Measurements from ENCODE around the gene WNT7B. TPM values are rescaled to one million over a fixed set of nuclear protein-coding genes. Genes with fewer than 3 reads are reported as not detected.

WNT7B gene
- total RNA-seq, 3 donors from 2014 or later (not counting 1 experiment from before 2014, with no cell fraction given), result not detected

DNA sequence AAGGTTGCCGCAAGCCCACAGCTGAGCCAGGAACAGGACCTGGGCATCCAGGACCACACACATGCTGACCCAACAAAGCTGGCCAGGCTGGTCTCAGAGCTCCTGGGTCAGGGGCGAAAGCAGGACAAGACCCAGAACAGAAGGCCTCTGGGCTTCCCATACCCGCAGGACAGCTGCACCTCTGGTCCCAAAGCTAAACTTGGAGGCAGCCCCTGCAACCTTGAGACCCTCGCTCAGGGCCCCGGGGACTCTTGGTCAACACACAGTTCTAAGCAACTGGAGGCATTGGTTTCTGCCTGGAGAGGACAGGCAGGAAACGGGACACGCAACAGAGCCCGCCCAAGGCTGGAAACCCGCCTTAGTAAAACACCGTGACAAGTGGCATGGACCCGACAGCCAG lies 11.4 kb downstream of the WNT7B start:
- WGBS (ENCODE audit: insufficient coverage), result 92% methylated on average over 11 of the region's 11 CpGs
- H3K4me3 Mint-ChIP-seq, result no peak overlapping the region
- H3K36me3 Mint-ChIP-seq, result no peaks in the 10 kb centered on the region
- Histone ChIP-seq H3K9me3 (ENCODE audit: control insufficient read depth, insufficient read depth, low read length) (no peaks in the 10 kb centered on the region), H3K36me3 (ENCODE audit: control insufficient read depth, insufficient read depth, low read length) (no peaks in the 10 kb centered on the region), H3K4me3 (ENCODE audit: low read length) (no peak overlapping the region), H3K27ac (ENCODE audit: low read length) (no peak overlapping the region), H3K27me3 (ENCODE audit: control insufficient read depth, insufficient read depth, low read length) (peaks cover 6% of the 10 kb centered on the region), H3K4me1 (ENCODE audit: control insufficient read depth, insufficient read depth, low read length) (no peaks in the 10 kb centered on the region)
- no peaks in the 10 kb centered on the region for H3K4me1 Mint-ChIP-seq
- no peak overlapping the region for H3K27ac Mint-ChIP-seq
- ATAC-seq (no peak), DNase-seq (no peak)
- H3K27me3 Mint-ChIP-seq (ENCODE audit: low read depth in 2 of 2), result peaks cover 13 to 18% of the 10 kb centered on the region in 2 donors
- TF ChIP-seq, protein P1, sequence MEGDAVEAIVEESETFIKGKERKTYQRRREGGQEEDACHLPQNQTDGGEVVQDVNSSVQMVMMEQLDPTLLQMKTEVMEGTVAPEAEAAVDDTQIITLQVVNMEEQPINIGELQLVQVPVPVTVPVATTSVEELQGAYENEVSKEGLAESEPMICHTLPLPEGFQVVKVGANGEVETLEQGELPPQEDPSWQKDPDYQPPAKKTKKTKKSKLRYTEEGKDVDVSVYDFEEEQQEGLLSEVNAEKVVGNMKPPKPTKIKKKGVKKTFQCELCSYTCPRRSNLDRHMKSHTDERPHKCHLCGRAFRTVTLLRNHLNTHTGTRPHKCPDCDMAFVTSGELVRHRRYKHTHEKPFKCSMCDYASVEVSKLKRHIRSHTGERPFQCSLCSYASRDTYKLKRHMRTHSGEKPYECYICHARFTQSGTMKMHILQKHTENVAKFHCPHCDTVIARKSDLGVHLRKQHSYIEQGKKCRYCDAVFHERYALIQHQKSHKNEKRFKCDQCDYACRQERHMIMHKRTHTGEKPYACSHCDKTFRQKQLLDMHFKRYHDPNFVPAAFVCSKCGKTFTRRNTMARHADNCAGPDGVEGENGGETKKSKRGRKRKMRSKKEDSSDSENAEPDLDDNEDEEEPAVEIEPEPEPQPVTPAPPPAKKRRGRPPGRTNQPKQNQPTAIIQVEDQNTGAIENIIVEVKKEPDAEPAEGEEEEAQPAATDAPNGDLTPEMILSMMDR (IDR thresholded peaks at IDR 0.05), result no peak
- no peaks in the 10 kb centered on the region for H3K9me3 Mint-ChIP-seq
- intact Hi-C loops (cut with micrococcal nuclease), result no loop called here

DNA sequence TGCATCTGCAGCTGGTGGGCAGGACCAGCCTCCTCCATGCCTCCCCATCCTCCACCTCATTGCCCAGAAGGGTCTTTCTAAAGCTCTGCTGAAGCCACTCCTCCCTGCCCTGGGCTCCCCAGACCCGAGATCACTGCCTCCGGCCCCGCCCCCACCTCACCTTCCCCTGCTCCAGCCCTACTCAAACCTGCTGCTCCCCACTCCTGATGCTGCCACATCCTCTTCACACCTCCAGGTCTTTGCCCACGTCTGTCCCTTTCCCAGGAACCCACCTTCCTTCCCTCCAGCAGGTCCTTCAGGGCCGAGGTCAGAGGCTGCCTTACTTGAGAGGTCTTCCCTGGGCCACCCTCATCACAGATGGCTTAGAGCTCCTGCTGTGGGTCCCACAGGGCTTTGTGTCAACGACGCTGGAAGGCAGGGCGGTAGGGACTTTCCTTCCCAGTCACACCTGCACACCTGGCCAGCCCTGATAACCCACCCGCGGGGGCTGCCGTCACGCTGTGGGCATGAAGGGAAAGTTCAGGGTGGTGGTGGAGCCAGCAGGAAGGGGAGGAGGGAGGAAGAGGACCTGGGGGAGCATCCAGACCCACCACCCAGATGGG lies 11.9 kb downstream of the WNT7B start:
- Mint-ChIP-seq H3K4me3 (no peak overlapping the region), H3K27me3 (ENCODE audit: low read depth in 2 of 2) (peaks cover 13 to 18% of the 10 kb centered on the region in 2 donors), H3K4me1 (no peaks in the 10 kb centered on the region), H3K27ac (no peak overlapping the region), H3K9me3 (no peaks in the 10 kb centered on the region), H3K36me3 (no peaks in the 10 kb centered on the region)
- H3K4me1 ChIP-seq (ENCODE audit: control insufficient read depth, insufficient read depth, low read length), result no peaks in the 10 kb centered on the region
- H3K4me3 ChIP-seq (ENCODE audit: low read length), result no peak overlapping the region
- TF ChIP-seq, protein P1 (IDR thresholded peaks at IDR 0.05), result no peak
- peaks cover 6% of the 10 kb centered on the region for H3K27me3 ChIP-seq (ENCODE audit: control insufficient read depth, insufficient read depth, low read length)
- intact Hi-C loops (cut with micrococcal nuclease), result no loop called here
- ATAC-seq (no peak), DNase-seq (no peak)
- no peaks in the 10 kb centered on the region for H3K9me3 ChIP-seq (ENCODE audit: control insufficient read depth, insufficient read depth, low read length)
- H3K27ac ChIP-seq (ENCODE audit: low read length), result no peak overlapping the region
- WGBS (ENCODE audit: insufficient coverage), result 51% methylated on average over 12 of the region's 12 CpGs
- H3K36me3 ChIP-seq (ENCODE audit: control insufficient read depth, insufficient read depth, low read length), result no peaks in the 10 kb centered on the region

DNA sequence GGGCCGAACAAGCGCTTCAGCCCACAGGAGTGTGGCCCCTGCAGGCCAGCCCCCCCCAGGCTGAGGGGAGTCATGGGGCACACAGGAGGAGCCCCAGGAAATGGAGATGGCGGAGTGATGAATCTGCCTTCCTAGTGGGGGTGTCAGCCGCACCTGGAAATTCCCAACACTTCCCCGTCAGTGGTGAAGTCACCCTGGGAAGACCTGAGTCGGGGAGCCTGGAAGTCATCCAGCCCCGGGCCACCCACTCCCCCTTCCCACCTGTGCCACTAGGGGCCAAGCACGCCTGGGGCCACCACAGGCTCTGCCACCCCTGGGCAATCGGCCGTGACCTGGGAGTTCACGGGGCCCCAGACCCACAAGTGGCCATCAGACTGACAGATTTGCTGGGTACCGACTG lies 12.6 kb downstream of the WNT7B start:
- peaks cover 11 to 13% of the 10 kb centered on the region in 2 donors for H3K27me3 Mint-ChIP-seq (ENCODE audit: low read depth in 2 of 2)
- intact Hi-C loops (cut with micrococcal nuclease), result no loop called here
- Histone ChIP-seq H3K4me1 (ENCODE audit: control insufficient read depth, insufficient read depth, low read length) (no peaks in the 10 kb centered on the region), H3K27ac (ENCODE audit: low read length) (no peak overlapping the region), H3K27me3 (ENCODE audit: control insufficient read depth, insufficient read depth, low read length) (peaks cover 3% of the 10 kb centered on the region), H3K9me3 (ENCODE audit: control insufficient read depth, insufficient read depth, low read length) (no peaks in the 10 kb centered on the region), H3K36me3 (ENCODE audit: control insufficient read depth, insufficient read depth, low read length) (no peaks in the 10 kb centered on the region), H3K4me3 (ENCODE audit: low read length) (no peak overlapping the region)
- TF ChIP-seq, protein P1 (IDR thresholded peaks at IDR 0.05), result no peak
- H3K4me3 Mint-ChIP-seq, result no peak overlapping the region
- no peak for ATAC-seq
- no peaks in the 10 kb centered on the region for H3K36me3 Mint-ChIP-seq
- no peak overlapping the region for H3K27ac Mint-ChIP-seq
- H3K4me1 Mint-ChIP-seq, result no peaks in the 10 kb centered on the region
- no peaks in the 10 kb centered on the region for H3K9me3 Mint-ChIP-seq
- no peak for DNase-seq
- WGBS (ENCODE audit: insufficient coverage), result 83% methylated on average over 12 of the region's 12 CpGs

DNA sequence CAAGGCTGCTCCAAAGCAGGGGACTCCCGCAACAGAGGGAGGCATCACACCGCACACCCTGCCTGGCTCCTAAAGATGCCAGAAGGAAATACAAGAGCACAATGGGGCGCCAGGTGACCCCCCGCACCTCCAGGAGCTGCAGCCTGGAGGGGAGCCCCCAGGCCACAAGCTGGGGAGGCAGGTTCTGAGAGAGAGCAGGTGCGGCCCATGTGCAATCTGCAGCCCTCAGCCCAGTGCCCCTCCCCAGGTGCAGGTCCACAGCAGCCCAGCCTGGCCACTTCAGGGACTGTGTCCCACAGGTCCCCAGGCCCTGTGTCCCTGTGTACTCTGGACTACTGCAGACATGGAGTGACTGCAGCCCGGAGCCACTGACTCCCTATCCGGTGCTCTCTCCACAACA lies 13.1 kb downstream of the WNT7B start:
- Histone ChIP-seq H3K27ac (ENCODE audit: low read length) (no peak overlapping the region), H3K9me3 (ENCODE audit: control insufficient read depth, insufficient read depth, low read length) (no peaks in the 10 kb centered on the region), H3K36me3 (ENCODE audit: control insufficient read depth, insufficient read depth, low read length) (no peaks in the 10 kb centered on the region), H3K4me1 (ENCODE audit: control insufficient read depth, insufficient read depth, low read length) (no peaks in the 10 kb centered on the region), H3K4me3 (ENCODE audit: low read length) (no peak overlapping the region), H3K27me3 (ENCODE audit: control insufficient read depth, insufficient read depth, low read length) (peaks cover under 1% of the 10 kb centered on the region)
- Mint-ChIP-seq H3K27ac (no peak overlapping the region), H3K4me1 (no peaks in the 10 kb centered on the region), H3K27me3 (ENCODE audit: low read depth in 2 of 2) (peaks cover 10 to 11% of the 10 kb centered on the region in 2 donors), H3K36me3 (no peaks in the 10 kb centered on the region), H3K9me3 (no peaks in the 10 kb centered on the region), H3K4me3 (no peak overlapping the region)
- WGBS (ENCODE audit: insufficient coverage), result 83% methylated on average over 7 of the region's 7 CpGs
- ATAC-seq (no peak), DNase-seq (no peak)
- TF ChIP-seq, protein P1 (IDR thresholded peaks at IDR 0.05), result no peak
- intact Hi-C loops (cut with micrococcal nuclease), result no loop called here
